ENCODE results near the gene MBD1.
"Not testable (repeated sequence)": the region's sequence is repeated elsewhere in the genome, so short reads cannot be mapped to it uniquely, and the experiment has no call there.

Gene MBD1

GRCh38 chr18:50313873-50314460 is 32.6 kb upstream of the MBD1 start:
- Mint-ChIP-seq H3K4me3 (no peak overlapping the region), H3K27me3 (ENCODE audit: low read depth, poor library complexity) (peaks cover 4% of the 10 kb centered on the region), H3K36me3 (ENCODE audit: low read depth) (no peaks in the 10 kb centered on the region), H3K27ac (no peak overlapping the region), H3K9me3 (peaks cover 4% of the 10 kb centered on the region), H3K4me1 (no peaks in the 10 kb centered on the region)
- no peak for DNase-seq
- no peak for TF ChIP-seq CTCF (IDR thresholded peaks at IDR 0.05)

GRCh38 chr18:50313031-50313607 is 31.8 kb upstream of the MBD1 start:
- no peaks in the 10 kb centered on the region for H3K36me3 Mint-ChIP-seq (ENCODE audit: low read depth)

GRCh38 chr18:50312296-50313030 is 31.1 kb upstream of the MBD1 start:
- no peak overlapping the region for H3K27ac Mint-ChIP-seq
- H3K27me3 Mint-ChIP-seq (ENCODE audit: low read depth, poor library complexity): peaks cover 7% of the 10 kb centered on the region
- peaks cover 5% of the 10 kb centered on the region for H3K4me1 Mint-ChIP-seq
- H3K9me3 Mint-ChIP-seq: peaks cover 9% of the 10 kb centered on the region
- no peak for TF ChIP-seq CTCF (IDR thresholded peaks at IDR 0.05)
- no peaks in the 10 kb centered on the region for H3K36me3 Mint-ChIP-seq (ENCODE audit: low read depth)
- no peak for DNase-seq
- no peak overlapping the region for H3K4me3 Mint-ChIP-seq

More at GRCh38 chr18:50313031-50313607, 31.8 kb upstream of the MBD1 start:
- H3K27me3 Mint-ChIP-seq (ENCODE audit: low read depth, poor library complexity): peaks cover 7% of the 10 kb centered on the region
- no peaks in the 10 kb centered on the region for H3K4me1 Mint-ChIP-seq
- TF ChIP-seq CTCF (IDR thresholded peaks at IDR 0.05): no peak
- no peak overlapping the region for H3K27ac Mint-ChIP-seq
- DNase-seq: no peak
- no peak overlapping the region for H3K4me3 Mint-ChIP-seq
- H3K9me3 Mint-ChIP-seq: peaks cover 9% of the 10 kb centered on the region

GRCh38 chr18:50311650-50312049 is 30.3 kb upstream of the MBD1 start:
- Mint-ChIP-seq H3K36me3 (ENCODE audit: low read depth) (no peaks in the 10 kb centered on the region), H3K27me3 (ENCODE audit: low read depth, poor library complexity) (peaks cover 7% of the 10 kb centered on the region), H3K4me1 (peaks cover 12% of the 10 kb centered on the region), H3K9me3 (peaks cover 9% of the 10 kb centered on the region), H3K4me3 (no peak overlapping the region), H3K27ac (no peak overlapping the region)
- TF ChIP-seq CTCF (IDR thresholded peaks at IDR 0.05): no peak
- DNase-seq: no peak

GRCh38 chr18:50310080-50310479 is 28.8 kb upstream of the MBD1 start:
- H3K27me3 Mint-ChIP-seq (ENCODE audit: low read depth, poor library complexity): peaks cover 13% of the 10 kb centered on the region
- H3K4me1 Mint-ChIP-seq: peaks cover 12% of the 10 kb centered on the region
- no peak overlapping the region for H3K4me3 Mint-ChIP-seq
- no peak for TF ChIP-seq CTCF (IDR thresholded peaks at IDR 0.05)
- no peak for DNase-seq
- H3K9me3 Mint-ChIP-seq: peaks cover 20% of the 10 kb centered on the region
- no peak overlapping the region for H3K27ac Mint-ChIP-seq
- H3K36me3 Mint-ChIP-seq (ENCODE audit: low read depth): no peaks in the 10 kb centered on the region

- Mint-ChIP-seq H3K27me3 (ENCODE audit: low read depth, poor library complexity) (peaks cover 17% of the 10 kb centered on the region), H3K4me1 (peaks cover 12% of the 10 kb centered on the region), H3K9me3 (peaks cover 27% of the 10 kb centered on the region)
- H3K27ac Mint-ChIP-seq; H3K36me3 Mint-ChIP-seq (ENCODE audit: low read depth); DNase-seq; H3K4me3 Mint-ChIP-seq: not testable (repeated sequence)
Measured at GRCh38 chr18:50308851-50309250, 27.5 kb upstream of the MBD1 start.
